Measurements from ENCODE around the gene LAMA2. TPM values are rescaled to one million over a fixed set of nuclear protein-coding genes. Genes with fewer than 3 reads are reported as not detected.

The LAMA2 gene
- total RNA-seq, 1 donor from 2014 or later = 18.0 TPM

GRCh38 chr6:129239825-129240491, 357.0 kb downstream of the LAMA2 start:
- H3K27me3 Mint-ChIP-seq (ENCODE audit: unreplicated experiment) = peaks cover 38% of the 10 kb centered on the region
- no peak overlapping the region for H3K27ac Mint-ChIP-seq (ENCODE audit: unreplicated experiment)
- H3K9me3 Mint-ChIP-seq (ENCODE audit: unreplicated experiment) = no peaks in the 10 kb centered on the region

GRCh38 chr6:129240492-129240853, 357.5 kb downstream of the LAMA2 start:
- Mint-ChIP-seq H3K4me3 (ENCODE audit: unreplicated experiment) (no peak overlapping the region), H3K27ac (ENCODE audit: unreplicated experiment) (no peak overlapping the region), H3K27me3 (ENCODE audit: unreplicated experiment) (peaks cover 39% of the 10 kb centered on the region), H3K36me3 (ENCODE audit: unreplicated experiment) (no peaks in the 10 kb centered on the region), H3K9me3 (ENCODE audit: unreplicated experiment) (no peaks in the 10 kb centered on the region), H3K4me1 (ENCODE audit: unreplicated experiment) (peaks cover 6% of the 10 kb centered on the region)
- no peak for DNase-seq (ENCODE audit: extremely low spot score, unreplicated experiment)
- no peak for TF ChIP-seq CTCF (IDR thresholded peaks at IDR 0.05)

More at GRCh38 chr6:129239825-129240491, 357.0 kb downstream of the LAMA2 start:
- Mint-ChIP-seq H3K4me3 (ENCODE audit: unreplicated experiment) (no peak overlapping the region), H3K36me3 (ENCODE audit: unreplicated experiment) (no peaks in the 10 kb centered on the region), H3K4me1 (ENCODE audit: unreplicated experiment) (peaks cover 10% of the 10 kb centered on the region)
- DNase-seq (ENCODE audit: extremely low spot score, unreplicated experiment) = no peak
- no peak for TF ChIP-seq CTCF (IDR thresholded peaks at IDR 0.05)

- no peak for DNase-seq (ENCODE audit: extremely low spot score, unreplicated experiment)
- Mint-ChIP-seq H3K9me3 (ENCODE audit: unreplicated experiment) (no peaks in the 10 kb centered on the region), H3K36me3 (ENCODE audit: unreplicated experiment) (no peaks in the 10 kb centered on the region), H3K27me3 (ENCODE audit: unreplicated experiment) (peaks cover 53% of the 10 kb centered on the region), H3K27ac (ENCODE audit: unreplicated experiment) (no peak overlapping the region), H3K4me1 (ENCODE audit: unreplicated experiment) (no peaks in the 10 kb centered on the region), H3K4me3 (ENCODE audit: unreplicated experiment) (no peak overlapping the region)
- TF ChIP-seq CTCF (IDR thresholded peaks at IDR 0.05) = no peak
Measured at GRCh38 chr6:129242546-129242945, 359.6 kb downstream of the LAMA2 start.

GRCh38 chr6:129243377-129243776, 360.4 kb downstream of the LAMA2 start:
- H3K36me3 Mint-ChIP-seq (ENCODE audit: unreplicated experiment) = no peaks in the 10 kb centered on the region
- H3K27me3 Mint-ChIP-seq (ENCODE audit: unreplicated experiment) = peaks cover 55% of the 10 kb centered on the region
- TF ChIP-seq CTCF (IDR thresholded peaks at IDR 0.05) = no peak
- no peak for DNase-seq (ENCODE audit: extremely low spot score, unreplicated experiment)
- H3K9me3 Mint-ChIP-seq (ENCODE audit: unreplicated experiment) = no peaks in the 10 kb centered on the region
- no peak overlapping the region for H3K27ac Mint-ChIP-seq (ENCODE audit: unreplicated experiment)
- no peaks in the 10 kb centered on the region for H3K4me1 Mint-ChIP-seq (ENCODE audit: unreplicated experiment)
- no peak overlapping the region for H3K4me3 Mint-ChIP-seq (ENCODE audit: unreplicated experiment)

- Mint-ChIP-seq H3K9me3 (ENCODE audit: unreplicated experiment) (no peaks in the 10 kb centered on the region), H3K4me1 (ENCODE audit: unreplicated experiment) (peaks cover 3% of the 10 kb centered on the region), H3K36me3 (ENCODE audit: unreplicated experiment) (no peaks in the 10 kb centered on the region), H3K4me3 (ENCODE audit: unreplicated experiment) (no peak overlapping the region), H3K27ac (ENCODE audit: unreplicated experiment) (no peak overlapping the region), H3K27me3 (ENCODE audit: unreplicated experiment) (peaks cover 68% of the 10 kb centered on the region)
- no peak for TF ChIP-seq CTCF (IDR thresholded peaks at IDR 0.05)
- DNase-seq (ENCODE audit: extremely low spot score, unreplicated experiment) = no peak
Measured at GRCh38 chr6:129248946-129249345, 366.0 kb downstream of the LAMA2 start.

Data from osteocyte (in vitro differentiated cells).